Measurements from ENCODE around the gene CNKSR1. TPM values are rescaled to one million over a fixed set of nuclear protein-coding genes. Genes with fewer than 3 reads are reported as not detected.

CNKSR1 gene
- total and polyA plus RNA-seq, 2 of the 13 experiments (the other 11 are each of a cell fraction or from before 2014, with no cell fraction given) = 3.4 to 8.9 TPM

GRCh38 chr1:26233903-26234643 lies 56.8 kb downstream of the CNKSR1 start, which contains the start of gene CEP85 (continued):
- TF ChIP-seq ZNF318 (CRISPR knock-in tag; IDR thresholded peaks at IDR 0.05) (no peak), ZFP62 (CRISPR knock-in tag; IDR thresholded peaks at IDR 0.05) (no peak), MYC (CRISPR knock-in tag; IDR thresholded peaks at IDR 0.05; ENCODE audit: borderline replicate concordance) (peak; percentile 73), ZNF589 (CRISPR knock-in tag; conservative IDR thresholded peaks at IDR 0.05) (0 out of 2 replicates have a peak, but pooled peaks have one; percentile 60), ATF6 (CRISPR knock-in tag; conservative IDR thresholded peaks at IDR 0.05) (no peak), SMAD3 (CRISPR knock-in tag; IDR thresholded peaks at IDR 0.05) (no peak; the same call in 1 of the 2 replicates), AGO2 (optimal IDR thresholded peaks at IDR 0.05; ENCODE audit: low read depth, low read length) (peak; percentile 64), DDIT3 (CRISPR knock-in tag; IDR thresholded peaks at IDR 0.05) (no peak), ZBTB25 (CRISPR knock-in tag; IDR thresholded peaks at IDR 0.05) (no peak), EEA1 (CRISPR knock-in tag; IDR thresholded peaks at IDR 0.05; ENCODE audit: borderline replicate concordance) (no peak), ZNF337 (CRISPR knock-in tag; IDR thresholded peaks at IDR 0.05; ENCODE audit: borderline replicate concordance, low read depth) (peak; percentile 55; the same call in 1 of the 2 replicates), ELF4 (CRISPR knock-in tag; IDR thresholded peaks at IDR 0.05; ENCODE audit: borderline replicate concordance) (0 out of 2 replicates have a peak, but pooled peaks have one; percentile 37), MTA1 (CRISPR knock-in tag; IDR thresholded peaks at IDR 0.05; ENCODE audit: borderline replicate concordance) (peak; percentile 65; the same call in 1 of the 2 replicates), MTA3 (CRISPR knock-in tag; IDR thresholded peaks at IDR 0.05) (no peak), E2F5 (CRISPR knock-in tag; conservative IDR thresholded peaks at IDR 0.05) (peak; percentile 14)

Measured in HepG2 (cell line).